OCI-LY3 (cell line): ENCODE measurements around the gene ICA1.

ENCODE experiments used
- H2AFZ ChIP-seq: fragments of 200-600, 300-600 bp; shearing (Covaris generic); 2 replicates; pipeline ENCODE4 v1.6.0; 2014; ENCODE audit warnings: antibody characterized with exemption, low read depth, low read length
- H3K27ac ChIP-seq: fragments of 200-600, 300-600 bp; sonication (generic); 2 replicates; pipeline ENCODE4 v1.5.1; 2014; ENCODE audit warnings: mild to moderate bottlenecking, low read length, moderate library complexity, mixed read lengths
- H3K27me3 ChIP-seq: fragments of 200-600, 300-600 bp; sonication (generic); 2 replicates; pipeline ENCODE4 v1.6.1; 2014; ENCODE audit warnings: low read depth, low read length, mixed read lengths
- H3K36me3 ChIP-seq: fragments of 200-600, 300-600 bp; sonication (generic); replicated peaks from 2 replicates; pipeline ENCODE3; 2014; ENCODE audit warnings: low read depth, low read length, mixed read lengths
- H3K4me1 ChIP-seq: fragments of 300-600, 200-600 bp; sonication (generic); 2 replicates; pipeline ENCODE4 v1.6.1; 2014; ENCODE audit warnings: low read length, mixed read lengths
- H3K4me2 ChIP-seq: fragments of 200-600, 300-600 bp; sonication (generic); 2 replicates; pipeline ENCODE4 v1.6.1; 2014; ENCODE audit warnings: low read length, mixed read lengths
- H3K4me3 ChIP-seq: fragments of 300-600, 200-600 bp; sonication (generic); 2 replicates; pipeline ENCODE4 v1.5.1; 2014; ENCODE audit warnings: antibody characterized with exemption, mild to moderate bottlenecking, low read length, moderate library complexity
- H3K79me2 ChIP-seq: fragments of 300-600, 200-600 bp; shearing (Covaris generic); 2 replicates; pipeline ENCODE4 v1.6.1; 2014; ENCODE audit warnings: mild to moderate bottlenecking, low read length, mixed read lengths
- H3K9ac ChIP-seq: fragments of 300-600, 200-600 bp; shearing (Covaris generic); 2 replicates; pipeline ENCODE4 v1.6.0; 2014; ENCODE audit warnings: mild to moderate bottlenecking, low read length, moderate library complexity
- H3K9me3 ChIP-seq: fragments of 200-600, 300-600 bp; shearing (Covaris generic); 2 replicates; pipeline ENCODE4 v1.6.1; 2014; ENCODE audit warnings: low read length, mixed read lengths; ENCODE audit not compliant: insufficient read depth
- H4K20me1 ChIP-seq: fragments of 200-600, 300-600 bp; sonication (generic); 2 replicates; pipeline ENCODE4 v1.6.1; 2016; ENCODE audit warnings: low read length, mixed read lengths; ENCODE audit not compliant: insufficient read depth
- EZH2phosphoT487 ChIP-seq: fragments of 200-600 bp; shearing (Covaris generic); IDR thresholded peaks from 2 replicates; pipeline ENCODE4 v1.6.1; 2018; ENCODE audit warnings: antibody characterized with exemption, mixed run types, low read depth
- TF ChIP-seq, protein P1 (sequence below): fragments of 200-600, 300-600 bp; sonication (generic); IDR thresholded peaks from 2 replicates; pipeline ENCODE4 v1.5.1; 2014; ENCODE audit warnings: antibody characterized with exemption, low read length, low read depth

The ICA1 gene

DNA sequence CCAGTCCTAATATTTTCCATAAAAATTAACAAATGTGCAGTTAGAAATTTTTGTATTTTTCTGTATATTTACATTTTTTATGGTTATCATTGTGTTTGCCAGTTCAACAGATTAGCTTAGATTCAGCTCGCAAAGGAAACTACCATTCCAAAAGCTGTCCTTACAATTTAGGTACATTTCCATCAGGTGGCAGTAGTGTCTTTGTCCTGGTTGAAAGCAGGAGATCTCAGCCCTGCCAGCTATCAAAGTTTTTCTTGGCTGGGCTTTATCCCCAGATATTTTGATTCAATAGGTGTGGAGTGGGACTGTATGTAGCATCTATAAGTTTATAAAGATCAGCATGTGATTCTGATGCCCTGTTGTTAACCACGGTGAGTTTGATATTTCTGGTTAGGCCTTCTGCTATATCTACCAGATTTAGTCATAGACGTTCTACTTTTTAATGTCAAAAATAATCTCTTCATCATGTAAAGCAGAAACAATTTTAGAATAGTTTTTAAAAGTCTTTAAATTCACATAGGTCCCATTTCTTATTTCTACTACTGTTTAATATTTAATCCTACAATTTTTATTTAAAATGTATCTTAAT lies 15.5 kb upstream of the ICA1 start:
- no peaks in the 10 kb centered on the region for H3K36me3 ChIP-seq
- no peaks in the 10 kb centered on the region for H3K27me3 ChIP-seq
- no peaks in the 10 kb centered on the region for H3K9me3 ChIP-seq
- no peak overlapping the region for H3K9ac ChIP-seq
- H3K4me3 ChIP-seq: no peak overlapping the region
- no peak overlapping the region for H2AFZ ChIP-seq
- H3K4me1 ChIP-seq: no peaks in the 10 kb centered on the region
- H3K4me2 ChIP-seq: no peak overlapping the region
- no peaks in the 10 kb centered on the region for H4K20me1 ChIP-seq
- H3K79me2 ChIP-seq: no peaks in the 10 kb centered on the region
- TF ChIP-seq, protein P1, sequence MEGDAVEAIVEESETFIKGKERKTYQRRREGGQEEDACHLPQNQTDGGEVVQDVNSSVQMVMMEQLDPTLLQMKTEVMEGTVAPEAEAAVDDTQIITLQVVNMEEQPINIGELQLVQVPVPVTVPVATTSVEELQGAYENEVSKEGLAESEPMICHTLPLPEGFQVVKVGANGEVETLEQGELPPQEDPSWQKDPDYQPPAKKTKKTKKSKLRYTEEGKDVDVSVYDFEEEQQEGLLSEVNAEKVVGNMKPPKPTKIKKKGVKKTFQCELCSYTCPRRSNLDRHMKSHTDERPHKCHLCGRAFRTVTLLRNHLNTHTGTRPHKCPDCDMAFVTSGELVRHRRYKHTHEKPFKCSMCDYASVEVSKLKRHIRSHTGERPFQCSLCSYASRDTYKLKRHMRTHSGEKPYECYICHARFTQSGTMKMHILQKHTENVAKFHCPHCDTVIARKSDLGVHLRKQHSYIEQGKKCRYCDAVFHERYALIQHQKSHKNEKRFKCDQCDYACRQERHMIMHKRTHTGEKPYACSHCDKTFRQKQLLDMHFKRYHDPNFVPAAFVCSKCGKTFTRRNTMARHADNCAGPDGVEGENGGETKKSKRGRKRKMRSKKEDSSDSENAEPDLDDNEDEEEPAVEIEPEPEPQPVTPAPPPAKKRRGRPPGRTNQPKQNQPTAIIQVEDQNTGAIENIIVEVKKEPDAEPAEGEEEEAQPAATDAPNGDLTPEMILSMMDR: peak; percentile 47
- no peak for TF ChIP-seq EZH2phosphoT487
- H3K27ac ChIP-seq: no peak overlapping the region

DNA sequence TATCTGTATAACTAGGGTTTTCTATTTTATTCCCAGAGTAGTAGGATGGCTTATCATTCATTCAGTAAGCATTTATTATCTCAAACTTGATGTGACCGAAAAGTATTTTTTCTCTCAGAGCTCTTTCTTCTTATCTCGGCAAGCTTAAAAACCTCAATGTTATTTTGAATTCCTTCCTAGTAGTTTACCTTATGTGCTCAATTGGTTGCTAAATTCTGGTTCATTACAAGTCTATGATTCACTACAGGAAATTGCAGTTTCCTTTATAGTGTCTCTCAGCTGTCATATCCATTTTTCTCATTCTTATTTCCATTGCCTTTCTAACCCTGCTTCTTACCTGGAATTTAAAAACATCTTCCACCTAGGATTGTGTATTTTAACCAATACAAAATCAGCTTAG lies 12.6 kb upstream of the ICA1 start:
- H3K79me2 ChIP-seq: no peaks in the 10 kb centered on the region
- H3K27me3 ChIP-seq: no peaks in the 10 kb centered on the region
- no peak for TF ChIP-seq EZH2phosphoT487
- TF ChIP-seq, protein P1: no peak
- no peak overlapping the region for H3K9ac ChIP-seq
- H3K36me3 ChIP-seq: no peaks in the 10 kb centered on the region
- no peaks in the 10 kb centered on the region for H4K20me1 ChIP-seq
- no peak overlapping the region for H2AFZ ChIP-seq
- no peaks in the 10 kb centered on the region for H3K4me1 ChIP-seq
- H3K4me2 ChIP-seq: no peak overlapping the region
- no peaks in the 10 kb centered on the region for H3K9me3 ChIP-seq
- no peak overlapping the region for H3K4me3 ChIP-seq
- H3K27ac ChIP-seq: no peak overlapping the region

DNA sequence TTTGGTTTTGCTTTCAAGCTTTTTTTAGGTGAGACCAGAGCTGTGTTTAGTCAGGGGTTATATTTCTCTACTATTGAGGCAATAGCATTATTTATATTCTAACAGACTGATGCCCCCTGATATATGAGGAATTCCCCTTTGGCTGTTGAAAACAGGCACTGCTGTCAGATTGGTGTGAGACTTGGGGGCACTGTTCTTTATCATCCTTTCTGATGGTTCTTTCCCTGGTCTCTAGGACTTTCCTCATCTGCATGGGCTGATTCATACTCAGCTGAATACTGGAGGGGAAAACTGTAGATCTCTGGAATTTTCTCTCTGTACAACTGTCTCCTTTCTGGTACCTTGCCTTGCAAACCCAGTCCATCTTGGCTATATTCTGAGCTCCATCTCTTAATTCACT lies 10.0 kb upstream of the ICA1 start:
- Histone ChIP-seq H3K4me1 (peaks cover 8% of the 10 kb centered on the region), H3K9me3 (no peaks in the 10 kb centered on the region), H3K36me3 (no peaks in the 10 kb centered on the region), H3K27ac (no peak overlapping the region), H2AFZ (no peak overlapping the region), H3K4me3 (no peak overlapping the region), H3K79me2 (no peaks in the 10 kb centered on the region), H3K27me3 (no peaks in the 10 kb centered on the region), H3K4me2 (no peak overlapping the region), H3K9ac (no peak overlapping the region), H4K20me1 (no peaks in the 10 kb centered on the region)
- TF ChIP-seq, protein P1: no peak
- no peak for TF ChIP-seq EZH2phosphoT487

DNA sequence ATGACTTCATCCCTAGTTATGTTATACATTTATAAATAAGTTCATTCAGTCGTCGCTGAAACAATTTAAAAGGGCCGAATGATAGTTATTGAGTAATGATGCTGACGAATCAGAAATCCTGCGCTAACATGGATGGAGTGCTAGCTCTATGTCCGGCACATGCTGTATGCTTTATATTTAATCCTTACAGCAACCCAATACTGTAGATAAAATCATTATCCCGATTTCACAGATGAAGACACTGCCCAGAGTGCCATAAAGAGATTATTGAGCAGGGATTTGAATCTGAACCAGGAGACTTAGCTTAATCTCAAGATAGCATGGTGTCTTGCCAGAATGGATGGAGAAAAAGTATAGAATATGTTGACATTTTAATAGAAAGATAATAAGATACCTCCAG lies 1.1 kb upstream of the ICA1 start:
- Histone ChIP-seq H3K27ac (no peak overlapping the region), H4K20me1 (no peaks in the 10 kb centered on the region), H3K4me1 (peaks cover 5% of the 10 kb centered on the region), H3K27me3 (peaks cover 21% of the 10 kb centered on the region), H3K36me3 (no peaks in the 10 kb centered on the region), H3K9me3 (no peaks in the 10 kb centered on the region), H3K4me3 (no peak overlapping the region), H3K79me2 (no peaks in the 10 kb centered on the region), H3K4me2 (no peak overlapping the region), H2AFZ (no peak overlapping the region), H3K9ac (no peak overlapping the region)
- TF ChIP-seq, protein P1: no peak
- TF ChIP-seq EZH2phosphoT487: no peak
